D721Med (cell line): ENCODE data around the gene SMIM45.

Source experiments
- DNase-seq: peaks from one replicate; pipeline ENCODE4 v3.0.0; 2011; ENCODE audit warnings: low spot score; ENCODE audit not compliant: insufficient read length
- FAIRE-seq: peaks from 2 replicates; lab custom pipeline; 2011; peaks lifted over from hg19 to GRCh38; lab: Jason Lieb, UNC
- CTCF ChIP-seq: IDR thresholded peaks from 2 replicates; pipeline ENCODE4 v1.5.1; 2012; ENCODE audit warnings: mild to moderate bottlenecking, control low read depth; ENCODE audit not compliant: insufficient read depth; ENCODE audit errors: missing control alignments

SMIM45 gene

GRCh38 chr22:41983513-41984405 lies 31.8 kb downstream of the SMIM45 start:
- FAIRE-seq (no peak), DNase-seq (no peak)
- TF ChIP-seq CTCF: no peak

- no peak for DNase-seq
- FAIRE-seq: no peak
- TF ChIP-seq CTCF: no peak
Measured at GRCh38 chr22:41987276-41987675, 35.3 kb downstream of the SMIM45 start.

- FAIRE-seq (no peak), DNase-seq (no peak)
Measured at GRCh38 chr22:41989246-41989645, 37.3 kb downstream of the SMIM45 start.

GRCh38 chr22:41991111-41991510 lies 39.2 kb downstream of the SMIM45 start:
- FAIRE-seq (no peak), DNase-seq (no peak)
- no peak for TF ChIP-seq CTCF

More at GRCh38 chr22:41989246-41989645, 37.3 kb downstream of the SMIM45 start:
- TF ChIP-seq CTCF: no peak

- no peak for TF ChIP-seq CTCF
- DNase-seq (no peak), FAIRE-seq (no peak)
Measured at GRCh38 chr22:41992496-41992895, 40.5 kb downstream of the SMIM45 start.

GRCh38 chr22:41995211-41995610 lies 43.3 kb downstream of the SMIM45 start:
- no peak for FAIRE-seq
- TF ChIP-seq CTCF: no peak
- no peak for DNase-seq

- FAIRE-seq (no peak), DNase-seq (no peak)
- no peak for TF ChIP-seq CTCF
Measured at GRCh38 chr22:41996826-41997225, 44.9 kb downstream of the SMIM45 start.
